ENCODE data around the gene CARD10. TPM values are rescaled to one million over a fixed set of nuclear protein-coding genes. Genes with fewer than 3 reads are reported as not detected.

The CARD10 gene
- total and polyA plus RNA-seq, 2 of the 13 experiments (the other 11 are each of a cell fraction or from before 2014, with no cell fraction given) = 35.2 to 55.8 TPM

- intact Hi-C loops (cut with micrococcal nuclease; ENCODE audit: unreplicated experiment) (no loop called here), in situ Hi-C loops (cut with HindIII; ENCODE audit: extremely low pct_ligation_motif_present, low pct_unique_long_range_greater_than_20kb) (no loop called here)
- H3K4me3 ChIP-seq (replicated peaks in 1 of 3; ENCODE audit: insufficient read depth in 1 of 3, low read depth in 2 of 3, low read length in 3 of 3) = no peak overlapping the region; a peak in 1 of 6 replicates
- ATAC-seq = no peak
- WGBS (ENCODE audit: low lambda C conversion rate) = 95% methylated on average over 2 of the region's 3 CpGs
- ChIA-PET CTCF (ENCODE audit: low intra/inter-chr PET ratio, low total read pairs) (no interaction called here), POLR2A (interaction anchor here (1.0 to 2.2 kb wide), 3 partner anchors 9 to 105 kb away, joined by 3 to 51 read pairs (median 6); no protein-coding TSS in a partner anchor)
- H3K4me2 ChIP-seq (ENCODE audit: low read depth, low read length) = peak overlapping the region; percentile 48; the same call in 1 of the 2 replicates
- H2AFZ ChIP-seq (ENCODE audit: low read length) = no peak overlapping the region
- H3K36me3 ChIP-seq (replicated peaks in 1 of 2; ENCODE audit: control insufficient read depth in 1 of 2, insufficient read depth in 2 of 2, low read length in 2 of 2) = peaks cover 34 to 68% of the 10 kb centered on the region in 2 experiments
- no peaks in the 10 kb centered on the region for H3K27me3 ChIP-seq (ENCODE audit: control insufficient read depth in 1 of 2, insufficient read depth in 2 of 2, low read length in 2 of 2)
- H3K79me2 ChIP-seq (ENCODE audit: insufficient read depth, low read length) = peaks cover 9% of the 10 kb centered on the region
- no TSS peak for BruUV-seq (replicated peaks)
- FAIRE-seq = no peak
- H3K9ac ChIP-seq (ENCODE audit: insufficient read depth, low read depth, low read length) = peak overlapping the region; percentile 62; the same call in 1 of the 2 replicates
- no peak for TF ChIP-seq TRIM24 (CRISPR knock-in tag; IDR thresholded peaks at IDR 0.05)
- TF ChIP-seq HNRNPL (IDR thresholded peaks at IDR 0.05; ENCODE audit: low read depth, low read length) = peak; percentile 68; the same call in 1 of the 2 replicates
- TF ChIP-seq POLR2A (IDR thresholded peaks at IDR 0.05; ENCODE audit: insufficient read depth in 1 of 2, low read depth in 2 of 2, low read length in 2 of 2) = peak in 1 of 2 experiments; percentile 32; a peak in 1 of 4 replicates
- no peak for TF ChIP-seq TSC22D2 (CRISPR knock-in tag; IDR thresholded peaks at IDR 0.05; ENCODE audit: borderline replicate concordance)
- no peak for TF ChIP-seq NFIB (CRISPR knock-in tag; IDR thresholded peaks at IDR 0.05; ENCODE audit: borderline replicate concordance)
- peak; percentile 68 for TF ChIP-seq ZFP36 (IDR thresholded peaks at IDR 0.05; ENCODE audit: borderline replicate concordance, low read depth, low read length, partially characterized antibody)
- no peak for TF ChIP-seq TAF1 (CRISPR knock-in tag; IDR thresholded peaks at IDR 0.05)
- peak overlapping the region; percentile 97 for H3K27ac ChIP-seq (ENCODE audit: extremely low read length, insufficient read depth, low read length)
- peaks cover 73% of the 10 kb centered on the region for H3K4me1 ChIP-seq (ENCODE audit: insufficient read depth, low read length)
- no peaks in the 10 kb centered on the region for H3K9me3 ChIP-seq (ENCODE audit: low read length)
- DNase-seq (ENCODE audit: low spot score) = no peak
- no peaks in the 10 kb centered on the region for H4K20me1 ChIP-seq (ENCODE audit: insufficient read depth, low read length)
These were observed 16.0 kb downstream of the CARD10 start for GRCh38 chr22:37503183-37503683.

Data from HepG2 (cell line).